Adipose tissue (tissue), 3 donors: ENCODE data around the gene SPATA13. TPM values are rescaled to one million over a fixed set of nuclear protein-coding genes. Genes with fewer than 3 reads are reported as not detected.
"Not testable (repeated sequence)": the region's sequence is repeated elsewhere in the genome, so short reads cannot be mapped to it uniquely, and the experiment has no call there.

Experiments used
- H3K27ac ChIP-seq: one replicate; pipeline ENCODE4 v1.5.1; 2013; ENCODE audit warnings: low read depth, low read length
- WGBS, 3 donors: extraction: QIAGEN DNeasy Blood & Tissue Kit; methylation state at CpG; one replicate each; pipeline ENCODE4 v1.1.7; 2013; 5-methylcytosine and 5-hydroxymethylcytosine counted together
- polyA plus RNA-seq, 3 donors: library from polyadenylated mRNA; stranded (reverse); fragments of 200-250 nt; gene quantifications; one replicate each; pipeline ENCODE4 v1.2.3, GENCODE V29; 2013
- donor health status: healthy with polysubstance abuse.
- donor health status: Bipolar disorder and iron deficiency.
- donor health status: healthy.

Gene SPATA13
- polyA plus RNA-seq, 3 donors = 6.4 to 15.3 (median 9.7) TPM

DNA sequence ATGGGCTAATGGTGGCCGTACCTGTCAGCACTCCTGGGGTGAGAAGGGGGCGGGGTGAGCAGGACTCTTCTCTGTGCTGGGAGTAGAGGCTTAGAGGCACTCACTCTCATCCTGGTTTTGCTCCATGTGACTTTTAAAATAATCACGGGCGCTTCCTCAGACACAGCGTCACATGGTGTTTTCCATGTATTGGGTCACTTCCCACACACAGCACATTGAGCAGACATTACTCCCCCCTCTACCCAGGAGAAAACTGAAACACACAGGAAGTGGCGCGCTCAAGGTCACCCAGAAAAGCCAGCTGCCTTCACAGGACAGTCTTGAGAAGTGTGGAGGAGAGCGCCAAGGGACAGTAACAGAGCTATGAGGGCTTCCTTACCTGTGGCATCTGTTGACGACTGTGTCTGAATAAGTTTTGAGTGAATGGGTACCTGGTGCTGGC is 23.2 kb downstream of the SPATA13 start:
- 36 to 87% (median 77%) methylated on average over 9 of the region's 9 CpGs for WGBS, 3 donors
- no peak overlapping the region for H3K27ac ChIP-seq

DNA sequence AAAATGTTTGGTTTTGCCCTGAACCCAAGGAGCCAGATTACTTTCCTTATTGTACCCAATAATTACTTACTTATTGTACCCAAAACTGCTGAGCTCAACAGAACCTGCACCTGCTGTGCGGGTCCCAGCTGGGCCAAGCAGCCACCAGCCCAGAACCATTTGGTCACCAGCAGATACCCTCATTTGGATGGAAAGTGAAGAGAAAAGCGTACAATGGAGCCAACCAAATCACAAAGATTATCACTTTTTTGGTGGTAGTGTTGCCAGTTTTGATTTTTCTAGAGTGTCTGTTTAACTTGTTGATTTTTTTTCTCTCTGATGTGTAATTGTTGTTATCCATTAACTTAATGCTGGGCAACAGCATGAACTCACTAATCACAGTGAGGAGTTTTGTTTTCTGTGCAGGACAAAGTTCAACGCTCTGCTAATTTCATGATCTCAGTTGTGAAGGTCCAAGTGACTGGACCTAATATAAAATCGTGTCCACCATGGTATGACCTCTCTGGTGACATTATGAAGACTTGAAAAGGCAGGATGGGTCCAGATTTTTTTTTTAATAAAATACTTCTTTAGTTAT is 23.8 kb downstream of the SPATA13 start:
- H3K27ac ChIP-seq = no peak overlapping the region
- WGBS, 3 donors = 32 to 89% (median 88%) methylated on average over 4 of the region's 4 CpGs

DNA sequence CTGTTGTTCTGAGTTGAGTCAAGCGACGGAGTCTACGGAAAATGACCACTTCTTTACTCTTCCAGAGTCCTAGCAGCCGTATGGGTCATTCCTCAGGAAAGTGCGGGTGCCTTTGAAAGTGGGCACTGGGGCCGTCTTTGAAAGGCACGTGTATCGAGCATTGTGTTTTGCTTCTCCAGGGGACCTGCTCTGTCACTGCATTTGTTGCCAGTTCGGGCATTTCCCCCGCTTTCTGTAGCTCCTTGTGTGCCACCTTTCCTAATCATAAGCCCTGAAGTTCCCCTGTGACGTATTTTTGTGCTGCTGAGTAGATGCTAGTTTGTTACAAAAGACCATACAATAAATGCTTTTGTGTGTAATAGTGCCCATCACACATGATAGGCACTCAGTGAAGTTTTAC is 24.4 kb downstream of the SPATA13 start:
- 30 to 95% (median 93%) methylated on average over 11 of the region's 11 CpGs for WGBS, 3 donors
- H3K27ac ChIP-seq = no peak overlapping the region

DNA sequence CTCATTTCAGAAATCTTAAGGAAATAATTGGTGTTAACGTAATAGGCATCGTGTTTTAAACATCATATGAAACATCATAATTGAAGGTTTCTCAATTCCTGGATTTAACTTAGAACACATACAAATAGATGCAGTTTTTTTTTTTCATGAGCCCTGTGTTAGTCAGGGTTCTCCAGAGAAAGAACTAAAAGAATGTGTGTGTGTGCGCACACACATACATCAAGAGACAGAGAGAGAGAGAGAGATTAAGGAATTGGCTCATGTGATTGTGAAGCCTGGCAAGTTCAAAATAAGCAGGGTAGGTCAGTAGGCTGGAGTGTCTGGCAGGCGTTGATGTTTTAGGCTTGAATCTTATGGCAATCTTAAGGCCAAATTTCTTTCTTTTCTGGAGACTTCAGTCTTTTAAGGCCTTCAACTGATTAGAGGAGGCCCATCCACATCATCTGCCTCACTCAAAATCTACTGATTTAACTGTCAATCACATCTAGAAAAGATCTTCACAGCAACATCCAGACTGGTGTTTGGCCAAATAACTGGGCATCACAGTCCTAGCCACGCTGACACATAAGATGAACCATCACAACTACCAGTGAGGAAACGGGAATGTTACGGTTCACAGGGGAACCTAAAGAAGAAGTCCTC is 25.2 kb downstream of the SPATA13 start:
- H3K27ac ChIP-seq = no peak overlapping the region
- 68 to 94% (median 93%) methylated on average over 7 of the region's 7 CpGs for WGBS, 3 donors

DNA sequence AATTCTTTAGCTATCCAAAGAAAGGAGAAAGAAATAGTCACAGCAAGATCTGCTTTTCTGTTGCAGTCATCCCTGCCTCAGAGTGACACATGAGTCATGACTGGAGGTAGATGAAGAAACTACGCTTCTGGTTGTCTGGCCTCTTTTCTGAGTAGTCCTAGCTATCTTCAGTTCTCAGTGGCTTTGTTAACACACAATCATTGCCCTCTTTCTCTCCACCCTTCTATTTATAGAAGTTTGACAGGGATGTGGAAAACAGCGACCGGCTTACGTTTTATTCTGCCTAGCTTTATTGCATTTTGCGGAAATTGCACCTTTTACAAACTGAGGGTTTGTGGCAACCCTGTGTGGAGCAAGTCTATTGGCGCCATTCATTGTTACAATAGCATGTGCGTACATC is 26.7 kb downstream of the SPATA13 start:
- 64 to 81% (median 68%) methylated on average over 7 of the region's 7 CpGs for WGBS, 3 donors
- no peak overlapping the region for H3K27ac ChIP-seq

DNA sequence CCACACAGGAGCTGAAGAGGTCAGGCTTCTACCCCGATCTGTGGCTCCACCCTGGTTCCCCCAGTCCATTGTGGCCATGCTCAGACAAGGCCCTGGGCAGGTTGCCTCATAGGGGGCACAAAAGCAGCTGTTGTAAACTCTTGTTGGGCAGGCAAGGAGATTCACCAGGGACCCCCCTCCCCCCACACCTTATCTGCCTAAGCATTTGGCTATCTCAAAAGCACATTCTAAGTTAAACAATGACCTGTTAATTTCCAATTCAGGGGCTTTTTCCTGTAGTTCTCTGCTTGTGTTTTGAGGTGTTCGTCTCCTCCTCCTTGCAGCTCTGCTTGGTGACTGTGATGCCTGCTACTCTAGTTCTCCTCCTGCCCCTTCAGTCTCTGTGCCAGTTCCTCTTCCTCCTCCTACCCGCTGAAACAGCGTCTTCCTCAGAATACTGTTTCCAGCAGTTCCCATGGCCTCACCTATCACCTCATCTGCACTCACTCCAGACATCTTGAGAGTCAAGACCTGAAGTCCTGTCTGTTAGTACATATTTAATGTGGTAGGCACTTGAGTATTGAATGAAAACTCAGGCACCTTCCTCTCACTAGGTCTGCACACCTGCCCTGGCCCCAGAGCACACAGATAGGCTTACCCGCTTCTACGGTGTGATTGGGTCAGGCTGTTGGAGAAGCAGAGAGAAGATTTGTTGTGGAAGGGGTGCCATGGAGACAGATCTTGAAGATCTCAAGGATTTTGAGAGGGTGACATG is 31.7 kb downstream of the SPATA13 start:
- H3K27ac ChIP-seq = no peak overlapping the region
- WGBS, 3 donors = 46 to 62% (median 62%) methylated on average over 6 of the region's 6 CpGs

DNA sequence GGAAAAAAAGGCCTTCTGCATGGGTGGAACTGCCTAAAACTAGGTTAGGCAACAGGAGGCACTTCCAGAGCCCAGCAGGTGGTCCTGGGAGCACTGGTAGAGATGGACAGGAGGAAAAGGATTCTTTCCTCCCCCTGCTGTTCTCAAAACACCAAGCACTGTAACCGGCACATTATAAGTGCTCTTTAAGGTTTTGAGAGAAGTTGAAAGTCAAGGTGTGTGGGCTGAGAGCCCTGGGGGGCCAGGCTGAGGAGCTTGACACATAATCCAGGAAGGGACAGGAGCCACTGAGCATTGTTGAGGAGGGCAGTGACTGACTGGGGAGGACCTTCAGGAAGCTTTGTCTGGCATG is 32.3 kb downstream of the SPATA13 start:
- H3K27ac ChIP-seq = no peak overlapping the region
- WGBS, 3 donors = 56 to 100% (median 94%) methylated on average over 1 of the region's 1 CpG

DNA sequence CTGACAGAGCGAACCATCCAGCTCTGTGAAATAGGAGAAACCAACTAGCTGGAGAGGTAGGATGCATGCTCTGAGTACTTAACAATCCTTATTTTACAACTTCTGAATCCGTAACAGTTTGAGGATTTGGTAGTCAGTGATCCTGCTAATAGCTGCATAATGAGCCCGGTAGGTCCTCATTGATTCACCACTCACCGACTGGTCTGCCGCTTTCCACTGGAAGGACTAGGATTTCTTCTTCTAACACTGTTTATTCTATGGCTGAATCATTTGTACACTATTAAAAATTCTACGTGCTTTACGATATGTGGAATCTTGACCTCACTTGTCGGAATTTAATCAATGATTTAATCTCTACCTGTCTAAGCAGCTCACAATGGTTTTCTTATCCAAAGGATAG is 33.9 kb downstream of the SPATA13 start:
- H3K27ac ChIP-seq = no peak overlapping the region
- 49 to 93% (median 91%) methylated on average over 8 of the region's 8 CpGs for WGBS, 3 donors

DNA sequence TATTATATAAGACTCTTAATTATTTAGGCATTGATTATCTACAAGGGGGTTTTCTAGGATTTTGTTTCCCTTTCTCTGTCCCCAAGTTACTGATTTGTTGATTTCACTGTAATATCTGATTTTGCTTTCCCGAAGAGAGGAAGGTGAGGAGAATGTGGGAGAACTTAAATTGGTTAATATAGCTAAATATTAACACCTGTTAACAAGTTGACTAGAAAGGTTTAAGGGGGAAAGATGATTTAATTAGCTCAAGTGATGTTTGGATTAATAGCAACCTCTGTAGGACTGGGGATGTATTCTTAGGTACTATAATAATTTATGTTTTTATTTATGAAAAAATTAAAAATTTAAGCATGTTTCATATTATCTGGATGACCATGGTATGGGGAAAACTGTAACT is 35.1 kb downstream of the SPATA13 start:
- WGBS, 3 donors = 21 to 94% (median 78%) methylated on average over 1 of the region's 1 CpG
- no peak overlapping the region for H3K27ac ChIP-seq

DNA sequence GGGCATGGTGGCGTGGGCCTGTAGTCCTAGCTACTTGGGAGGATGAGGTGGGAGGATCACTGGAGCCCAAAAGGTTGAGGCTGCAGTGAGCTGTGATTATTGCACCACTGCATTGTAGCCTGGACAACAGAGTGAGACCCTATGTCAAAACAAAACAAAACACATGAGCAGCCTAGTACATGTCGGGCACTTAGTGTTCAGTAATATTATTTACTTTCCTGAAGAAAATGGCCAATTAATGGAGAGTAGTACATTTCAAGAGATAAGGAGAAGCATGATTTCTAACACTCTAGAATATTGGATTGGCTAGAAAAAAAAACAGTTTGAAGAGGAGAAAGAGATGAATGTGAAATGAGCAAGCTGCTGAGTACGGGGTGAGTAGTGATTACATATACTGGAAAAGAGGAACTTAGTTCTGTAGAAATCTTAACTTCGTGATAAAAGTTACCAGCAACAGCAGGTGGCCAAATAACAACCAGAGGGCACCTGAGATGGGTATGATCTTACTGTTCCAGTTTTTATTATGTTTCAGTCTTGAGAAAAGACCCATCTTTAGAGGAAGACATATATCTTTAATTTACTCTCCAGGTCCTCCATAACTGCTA is 36.2 kb downstream of the SPATA13 start:
- WGBS, 3 donors = 28 to 75% (median 47%) methylated on average over 4 of the region's 4 CpGs
- no peak overlapping the region for H3K27ac ChIP-seq

DNA sequence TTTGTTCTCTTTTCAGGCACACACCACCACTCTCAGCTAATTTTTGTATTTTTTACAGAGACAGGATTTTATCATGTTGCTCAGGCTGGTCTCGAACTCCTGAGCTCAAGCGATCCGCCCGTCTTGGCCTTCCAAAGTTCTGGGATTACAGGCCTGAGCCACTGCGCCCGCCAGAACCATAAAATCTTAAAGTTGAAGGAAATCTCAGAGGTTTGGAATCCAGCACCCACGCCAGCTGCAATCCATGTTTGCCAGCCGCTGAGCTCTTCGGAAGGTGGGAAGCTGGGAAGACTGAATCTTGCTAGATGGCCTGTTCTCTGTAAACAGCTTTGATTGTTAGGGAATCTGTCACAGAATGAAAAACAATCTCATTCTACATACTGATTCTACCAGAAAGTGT is 38.5 kb downstream of the SPATA13 start:
- H3K27ac ChIP-seq = no peak overlapping the region
- 76 to 98% (median 88%) methylated on average over 9 of the region's 9 CpGs for WGBS, 3 donors

DNA sequence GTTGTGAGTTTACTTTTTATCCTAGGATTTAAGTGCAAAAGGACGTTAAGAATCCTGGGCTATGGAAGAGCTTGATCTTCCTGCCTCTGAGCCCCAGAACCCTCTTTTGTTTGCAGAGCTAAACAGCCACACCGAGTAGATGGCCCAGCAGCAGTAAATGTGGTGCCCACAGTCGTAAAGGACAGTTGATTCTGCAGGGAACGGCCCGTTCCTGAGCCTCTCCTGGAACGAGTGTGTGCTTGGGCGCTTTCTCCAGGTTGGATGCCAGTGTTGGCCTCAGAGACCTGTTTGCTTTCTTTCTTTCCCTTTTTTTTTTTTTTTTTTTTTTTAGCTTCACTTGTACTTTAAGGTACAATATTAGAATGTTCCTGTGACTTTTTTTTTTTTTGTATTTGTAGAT is 41.7 kb downstream of the SPATA13 start:
- 41 to 91% (median 89%) methylated on average over 7 of the region's 7 CpGs for WGBS, 3 donors
- no peak overlapping the region for H3K27ac ChIP-seq

DNA sequence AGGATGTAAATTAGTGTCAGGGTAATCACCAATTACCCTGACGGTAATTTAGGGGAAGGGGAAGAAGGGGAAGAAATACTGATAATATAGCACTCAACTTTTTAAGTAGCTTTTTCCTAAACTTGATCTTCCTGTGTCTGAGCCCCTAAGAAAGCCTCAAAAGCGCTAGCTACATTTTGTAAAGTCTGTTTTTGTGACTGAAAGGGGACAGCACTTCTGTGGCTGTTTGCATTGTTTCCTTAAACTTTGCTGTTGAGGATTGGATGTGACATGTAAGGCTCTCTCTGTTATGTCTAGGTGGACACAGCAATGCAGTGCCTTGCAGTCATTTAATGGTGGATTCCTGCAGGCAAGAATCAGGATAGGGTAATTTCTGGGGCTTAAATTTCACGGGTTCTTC is 42.8 kb downstream of the SPATA13 start:
- H3K27ac ChIP-seq = no peak overlapping the region
- 34 to 45% (median 36%) methylated on average over 3 of the region's 3 CpGs for WGBS, 3 donors

DNA sequence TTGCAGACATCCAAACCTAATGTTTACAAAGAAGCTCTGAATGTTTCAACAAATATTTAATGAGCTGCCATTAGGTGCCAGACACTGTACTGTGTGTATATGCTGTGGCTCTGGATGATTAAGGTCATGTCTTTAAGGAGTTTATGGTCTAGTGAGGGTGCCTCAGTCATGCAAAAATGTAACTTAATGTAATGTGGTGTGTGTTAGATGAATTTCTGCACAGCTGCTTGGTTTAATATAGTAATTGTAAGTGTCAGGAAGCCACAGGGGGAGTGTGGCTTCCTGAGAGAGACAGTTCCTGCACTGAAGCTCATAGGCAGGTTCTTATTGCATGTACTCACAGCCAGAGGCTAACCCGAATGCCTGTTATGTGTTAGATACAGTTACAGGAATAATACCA is 43.3 kb downstream of the SPATA13 start:
- WGBS, 3 donors = 28 to 47% (median 29%) methylated on average over 1 of the region's 1 CpG
- no peak overlapping the region for H3K27ac ChIP-seq

DNA sequence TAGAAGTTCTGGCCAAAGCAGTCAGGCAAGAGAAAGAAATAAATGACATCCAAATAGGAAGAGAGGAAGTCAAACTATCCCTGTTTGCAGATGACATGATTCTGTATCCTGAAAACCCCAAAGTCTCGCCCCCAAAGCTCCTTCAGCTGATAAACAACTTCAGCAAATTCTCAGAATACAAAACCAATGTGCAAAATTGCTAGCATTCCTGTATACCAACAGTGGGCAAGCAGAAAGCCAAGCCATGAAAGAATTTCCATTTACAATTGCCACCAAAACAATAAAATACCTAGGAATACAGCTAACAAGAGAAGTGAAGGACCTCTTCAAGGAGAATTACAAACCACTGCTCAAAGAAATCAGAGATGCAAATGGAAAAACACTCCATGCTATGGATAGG is 44.6 kb downstream of the SPATA13 start:
- WGBS, 3 donors = 86 to 92% (median 87%) methylated on average over 1 of the region's 1 CpG
- not testable (repeated sequence) for H3K27ac ChIP-seq

DNA sequence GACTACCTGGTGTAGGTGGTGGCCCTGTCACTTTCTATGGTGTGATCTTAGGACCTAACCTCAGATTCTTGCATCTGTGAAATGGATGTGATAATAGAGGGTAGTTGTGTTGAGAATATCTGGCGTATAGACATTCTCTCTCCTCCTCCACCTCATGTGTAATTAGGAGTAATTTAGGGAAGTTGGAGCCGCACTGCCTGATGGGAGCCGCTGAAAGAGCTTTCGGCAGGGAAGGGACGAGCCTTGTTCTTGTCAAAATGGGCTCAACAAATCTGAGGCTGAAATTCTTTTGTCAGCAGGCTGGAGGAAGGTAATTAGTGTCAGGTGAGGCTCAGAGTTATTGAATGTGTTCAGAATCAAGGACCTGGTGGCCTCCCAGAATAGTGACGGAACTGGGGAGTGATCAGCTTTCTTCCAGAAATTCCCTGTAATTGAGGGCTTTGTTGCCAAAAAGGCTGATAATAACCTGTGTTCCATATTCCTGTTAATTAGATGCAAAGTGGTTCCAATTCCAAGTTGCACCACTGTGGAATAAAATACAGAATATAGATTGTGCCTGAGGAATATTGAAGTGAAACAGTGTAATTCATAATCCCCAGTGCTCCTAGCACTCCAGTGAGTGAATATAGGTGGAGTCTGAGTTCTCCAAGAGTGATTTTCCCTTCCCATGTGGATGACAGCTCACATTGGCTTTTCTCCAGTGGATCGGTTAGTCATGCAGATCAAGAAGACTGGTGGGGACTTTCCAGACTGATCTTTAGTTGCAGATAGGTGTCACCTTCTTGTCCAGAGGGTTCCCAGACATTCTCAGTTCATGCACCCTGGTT is 47.5 kb downstream of the SPATA13 start:
- 35 to 43% (median 35%) methylated on average over 7 of the region's 7 CpGs for WGBS, 3 donors
- no peak overlapping the region for H3K27ac ChIP-seq

DNA sequence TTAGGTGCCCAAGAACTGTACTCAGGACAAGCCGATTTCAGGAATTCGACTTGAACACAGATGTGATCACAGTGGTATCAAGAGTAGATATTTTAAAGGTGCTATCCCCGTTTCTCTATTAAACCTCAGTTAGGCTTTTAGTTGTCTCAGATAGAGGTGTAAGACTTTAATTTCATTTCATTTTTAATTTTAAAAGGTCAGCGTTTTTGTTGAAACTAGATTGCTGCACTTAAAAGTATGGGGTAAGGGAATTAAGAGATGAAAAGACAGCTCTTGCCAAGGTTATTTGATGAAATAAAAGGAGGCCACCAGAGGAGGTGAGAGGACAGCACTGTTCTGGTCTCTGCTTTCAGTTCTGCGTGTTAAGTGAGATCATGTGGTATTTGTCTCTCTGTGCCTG is 48.6 kb downstream of the SPATA13 start:
- WGBS, 3 donors = 77 to 94% (median 90%) methylated on average over 5 of the region's 5 CpGs
- no peak overlapping the region for H3K27ac ChIP-seq

DNA sequence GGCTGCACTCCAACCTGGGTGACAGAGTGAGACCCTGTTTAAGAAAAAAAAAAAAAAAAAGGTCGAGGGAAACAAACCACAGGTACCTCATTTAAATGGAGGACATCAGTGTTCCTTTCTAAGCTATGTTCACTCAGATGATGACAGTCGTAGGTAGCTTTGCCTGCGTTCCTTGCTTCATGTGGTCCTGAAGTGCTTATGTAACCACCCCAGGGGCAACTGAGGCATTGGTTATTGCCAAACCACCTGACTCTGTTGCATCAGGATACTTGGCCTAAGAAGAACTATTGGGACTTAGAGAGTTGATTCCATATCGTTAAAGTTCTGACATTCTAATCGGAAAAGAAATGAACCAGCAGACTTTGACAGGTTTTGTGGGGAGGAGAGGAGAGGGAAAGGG is 51.7 kb downstream of the SPATA13 start:
- no peak overlapping the region for H3K27ac ChIP-seq
- 35 to 78% (median 68%) methylated on average over 5 of the region's 5 CpGs for WGBS, 3 donors

DNA sequence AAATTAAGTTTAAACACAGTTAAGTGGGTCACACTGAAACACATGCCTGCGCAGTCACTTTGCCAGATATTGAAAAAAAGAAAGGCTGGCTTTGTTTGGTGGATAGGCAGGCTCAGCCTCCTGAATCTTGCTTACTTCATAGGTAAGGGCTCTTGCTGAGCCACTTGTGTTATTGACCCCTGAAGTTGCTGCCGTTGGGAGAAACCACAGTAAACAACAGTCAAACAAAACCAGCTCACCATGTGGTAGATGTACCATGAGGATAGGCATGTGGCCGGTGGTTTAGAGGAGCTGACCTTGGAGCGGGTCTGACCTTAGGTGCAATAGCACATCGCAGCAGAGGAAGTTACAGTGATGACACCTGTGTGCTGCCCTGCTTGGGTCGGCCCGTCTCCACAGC is 52.2 kb downstream of the SPATA13 start:
- no peak overlapping the region for H3K27ac ChIP-seq
- WGBS, 3 donors = 29 to 83% (median 78%) methylated on average over 7 of the region's 7 CpGs
